ENCODE data around the gene OR51M1. TPM values are rescaled to one million over a fixed set of nuclear protein-coding genes. Genes with fewer than 3 reads are reported as not detected.

OR51M1 gene
- total RNA-seq, 1 experiment from 2014 or later: not detected

Other genes starting within 250 kb of the OR51M1 start
- gene OR52A5, start 245.5 kb upstream of the OR51M1 start, total RNA-seq (2021; ENCODE audit: unreplicated experiment): not detected
- not detected for gene OR52A1, start 229.1 kb upstream of the OR51M1 start, total RNA-seq (2021; ENCODE audit: unreplicated experiment)
- gene OR51V1, start 183.1 kb upstream of the OR51M1 start, total RNA-seq (2021; ENCODE audit: unreplicated experiment): not detected
- gene HBB, start 156.7 kb upstream of the OR51M1 start, total RNA-seq (2021; ENCODE audit: unreplicated experiment): 0.72 TPM
- gene HBD, start 149.3 kb upstream of the OR51M1 start, total RNA-seq (2021; ENCODE audit: unreplicated experiment): not detected
- gene HBG1, start 134.0 kb upstream of the OR51M1 start, total RNA-seq (2021; ENCODE audit: unreplicated experiment): 2.3 TPM
- gene HBG2, start 129.0 kb upstream of the OR51M1 start, total RNA-seq (2021; ENCODE audit: unreplicated experiment): 6.5 TPM
- gene HBE1, start 113.9 kb upstream of the OR51M1 start, total RNA-seq (2021; ENCODE audit: unreplicated experiment): 3.2 TPM
- gene OR51B4, start 81.9 kb upstream of the OR51M1 start, total RNA-seq (2021; ENCODE audit: unreplicated experiment): not detected
- not detected for gene OR51B2, start 59.5 kb upstream of the OR51M1 start, total RNA-seq (2021; ENCODE audit: unreplicated experiment)
- not detected for gene OR51B5, start 40.3 kb upstream of the OR51M1 start, total RNA-seq (2021; ENCODE audit: unreplicated experiment)
- gene OR51B6, start 32.3 kb upstream of the OR51M1 start, total RNA-seq (2021; ENCODE audit: unreplicated experiment): not detected
- not detected for gene OR51Q1, start 38.3 kb downstream of the OR51M1 start, total RNA-seq (2021; ENCODE audit: unreplicated experiment)
- not detected for gene OR51I1, start 57.7 kb downstream of the OR51M1 start, total RNA-seq (2021; ENCODE audit: unreplicated experiment)
- gene OR51I2, start 65.5 kb downstream of the OR51M1 start, total RNA-seq (2021; ENCODE audit: unreplicated experiment): not detected
- not detected for gene OR52D1, start 104.9 kb downstream of the OR51M1 start, total RNA-seq (2021; ENCODE audit: unreplicated experiment)
- not detected for gene UBQLN3, start 126.1 kb downstream of the OR51M1 start, total RNA-seq (2021; ENCODE audit: unreplicated experiment)
- 0.72 TPM for gene UBQLNL, start 132.9 kb downstream of the OR51M1 start, total RNA-seq (2021; ENCODE audit: unreplicated experiment)
- 0.15 TPM for gene OR52H1, start 164.7 kb downstream of the OR51M1 start, total RNA-seq (2021; ENCODE audit: unreplicated experiment)
- gene OR52B6, start 197.1 kb downstream of the OR51M1 start, total RNA-seq (2021; ENCODE audit: unreplicated experiment): not detected
- gene TRIM6, start 212.8 kb downstream of the OR51M1 start, total RNA-seq (2021; ENCODE audit: unreplicated experiment): 53.8 TPM
- 1.5 TPM for gene TRIM34, start 241.2 kb downstream of the OR51M1 start, total RNA-seq (2021; ENCODE audit: unreplicated experiment)

Data from Panc1 (cell line).